GM18505 (cell line): Measurements from ENCODE around the gene KCNIP1.

ENCODE experiments used
- ATAC-seq: cut with Tn5 transposase; IDR thresholded peaks from one replicate; pipeline ENCODE4 v1.9.1; 2021; ENCODE audit not compliant: unreplicated experiment
- POLR2A ChIP-seq: IDR thresholded peaks from 4 replicates; pipeline ENCODE4 v1.6.1; 2011; ENCODE audit warnings: borderline replicate concordance; ENCODE audit not compliant: insufficient read depth, insufficient read length; ENCODE audit errors: extremely low read depth

The KCNIP1 gene

GRCh38 chr5:170560938-170561337, 57.1 kb downstream of the KCNIP1 start:
- ATAC-seq: no peak
- TF ChIP-seq POLR2A: no peak

- ATAC-seq: no peak
- no peak for TF ChIP-seq POLR2A
Observed at GRCh38 chr5:170562166-170562874, 58.5 kb downstream of the KCNIP1 start.

DNA sequence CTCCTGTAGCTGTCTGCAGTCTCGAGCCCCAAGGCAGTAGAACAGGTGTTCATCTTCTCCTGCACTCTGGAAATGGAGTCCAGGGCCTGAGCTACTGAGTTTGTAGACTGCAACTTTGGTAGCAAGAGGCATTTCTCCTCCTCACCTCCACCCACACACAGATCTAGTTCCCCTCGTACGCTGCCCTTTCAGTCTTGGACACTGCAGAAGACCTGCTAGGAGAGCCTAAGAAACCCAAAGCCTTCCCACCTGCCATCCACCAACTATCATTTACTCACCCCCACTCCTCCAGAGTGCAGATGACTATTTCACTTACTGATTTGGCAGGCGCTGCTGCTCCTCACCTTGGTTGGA, 59.0 kb downstream of the KCNIP1 start:
- no peak for ATAC-seq
- TF ChIP-seq POLR2A: no peak

DNA sequence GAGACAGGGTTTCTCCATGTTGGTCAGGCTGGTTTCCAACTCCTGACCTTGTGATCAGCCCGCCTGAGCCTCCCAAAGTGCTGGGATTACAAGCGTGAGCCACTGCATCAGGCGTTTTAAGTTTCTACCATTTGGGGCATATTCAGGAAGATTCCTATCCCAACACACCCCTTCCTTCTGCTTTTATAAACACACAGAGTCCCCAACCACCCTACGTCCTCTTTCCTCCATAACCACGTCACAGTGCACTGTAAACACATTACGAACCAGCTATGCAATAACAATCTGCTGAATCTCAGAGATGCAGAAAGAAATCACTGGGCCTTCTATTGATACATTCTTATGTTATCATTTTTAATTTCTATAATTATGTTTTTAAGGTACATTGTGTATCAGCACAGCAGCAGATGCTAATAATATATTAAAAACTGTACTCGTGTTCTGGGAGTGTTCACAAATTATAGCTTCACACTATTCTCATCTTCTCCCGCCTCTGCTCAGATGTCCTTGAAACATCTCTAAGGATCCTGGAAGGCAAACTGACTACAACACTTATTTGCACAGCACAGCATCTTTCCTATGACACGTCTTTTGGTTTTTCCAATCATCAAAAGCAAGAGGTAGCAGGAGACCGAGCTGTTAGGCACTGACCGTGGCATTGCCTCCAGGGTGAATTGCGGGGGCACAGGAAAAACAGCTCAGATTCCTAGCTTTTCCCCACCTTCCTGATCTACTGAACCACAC, 60.2 kb downstream of the KCNIP1 start:
- TF ChIP-seq POLR2A: no peak
- ATAC-seq: no peak

DNA sequence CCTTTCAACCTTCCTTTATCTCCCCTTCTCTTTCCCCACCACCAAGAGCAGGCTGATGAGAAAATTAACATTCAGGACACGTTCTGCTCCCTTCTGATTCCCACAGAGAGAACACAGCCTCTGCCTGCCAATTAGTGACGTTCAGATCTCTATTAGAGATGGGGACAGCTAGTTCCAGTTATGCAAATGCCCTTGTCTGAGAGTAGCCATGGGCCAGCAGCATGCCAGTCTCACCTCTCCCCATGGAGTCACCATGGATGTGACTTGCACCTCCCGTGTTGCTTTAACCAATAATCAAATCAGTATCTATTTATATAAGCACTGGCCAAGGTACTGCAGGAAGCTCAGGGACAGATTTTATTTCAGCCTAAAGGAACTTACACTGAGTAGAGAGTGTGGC, 61.3 kb downstream of the KCNIP1 start:
- ATAC-seq: no peak
- TF ChIP-seq POLR2A: no peak

DNA sequence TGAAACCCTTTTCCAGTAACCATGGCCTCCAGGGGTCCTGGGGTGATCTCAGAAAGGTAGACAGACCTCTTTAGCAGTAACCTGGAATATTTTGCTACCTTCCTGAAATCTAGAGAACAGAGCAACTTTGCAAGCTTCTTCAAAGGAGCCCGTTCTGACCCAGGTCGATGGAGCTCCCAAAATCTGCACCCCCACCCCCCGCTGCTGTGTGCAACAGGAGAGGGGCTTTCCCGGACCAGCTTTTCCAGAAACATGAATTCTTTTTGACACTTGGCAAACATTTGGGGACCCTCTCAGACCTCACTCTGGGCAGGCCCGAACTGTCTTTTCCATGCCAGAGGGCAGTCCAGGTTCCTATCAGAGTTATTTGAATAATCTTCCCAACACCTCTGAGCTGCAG, 65.3 kb downstream of the KCNIP1 start:
- ATAC-seq: no peak
- no peak for TF ChIP-seq POLR2A

- ATAC-seq: no peak
- TF ChIP-seq POLR2A: no peak
Observed at GRCh38 chr5:170570476-170570875, 66.7 kb downstream of the KCNIP1 start.

- ATAC-seq: no peak
- no peak for TF ChIP-seq POLR2A
Observed at GRCh38 chr5:170571281-170571731, 67.5 kb downstream of the KCNIP1 start.

GRCh38 chr5:170571875-170572852, 68.3 kb downstream of the KCNIP1 start:
- no peak for TF ChIP-seq POLR2A
- ATAC-seq: peak; percentile 81

DNA sequence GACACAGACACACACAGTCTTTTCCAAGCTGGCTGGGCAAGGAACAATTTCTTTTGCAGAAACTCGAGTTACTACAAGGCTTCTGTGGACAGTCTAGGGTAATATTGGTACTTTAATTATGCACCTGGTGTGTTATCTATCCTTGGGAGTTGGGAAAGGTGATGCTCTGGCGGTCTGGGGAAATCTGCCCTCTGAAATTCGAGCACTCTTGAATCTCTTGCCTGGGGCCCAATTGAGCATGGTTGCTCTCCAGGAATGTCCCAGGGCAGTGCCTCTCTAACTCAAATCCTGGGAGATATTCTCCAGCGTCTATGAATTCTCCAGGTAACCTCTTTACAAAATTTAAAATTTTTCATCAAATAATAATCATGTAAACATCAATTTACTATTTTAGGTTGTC, 69.3 kb downstream of the KCNIP1 start:
- no peak for ATAC-seq
- TF ChIP-seq POLR2A: no peak

GRCh38 chr5:170573660-170574059, 69.8 kb downstream of the KCNIP1 start:
- ATAC-seq: no peak
- TF ChIP-seq POLR2A: no peak

DNA sequence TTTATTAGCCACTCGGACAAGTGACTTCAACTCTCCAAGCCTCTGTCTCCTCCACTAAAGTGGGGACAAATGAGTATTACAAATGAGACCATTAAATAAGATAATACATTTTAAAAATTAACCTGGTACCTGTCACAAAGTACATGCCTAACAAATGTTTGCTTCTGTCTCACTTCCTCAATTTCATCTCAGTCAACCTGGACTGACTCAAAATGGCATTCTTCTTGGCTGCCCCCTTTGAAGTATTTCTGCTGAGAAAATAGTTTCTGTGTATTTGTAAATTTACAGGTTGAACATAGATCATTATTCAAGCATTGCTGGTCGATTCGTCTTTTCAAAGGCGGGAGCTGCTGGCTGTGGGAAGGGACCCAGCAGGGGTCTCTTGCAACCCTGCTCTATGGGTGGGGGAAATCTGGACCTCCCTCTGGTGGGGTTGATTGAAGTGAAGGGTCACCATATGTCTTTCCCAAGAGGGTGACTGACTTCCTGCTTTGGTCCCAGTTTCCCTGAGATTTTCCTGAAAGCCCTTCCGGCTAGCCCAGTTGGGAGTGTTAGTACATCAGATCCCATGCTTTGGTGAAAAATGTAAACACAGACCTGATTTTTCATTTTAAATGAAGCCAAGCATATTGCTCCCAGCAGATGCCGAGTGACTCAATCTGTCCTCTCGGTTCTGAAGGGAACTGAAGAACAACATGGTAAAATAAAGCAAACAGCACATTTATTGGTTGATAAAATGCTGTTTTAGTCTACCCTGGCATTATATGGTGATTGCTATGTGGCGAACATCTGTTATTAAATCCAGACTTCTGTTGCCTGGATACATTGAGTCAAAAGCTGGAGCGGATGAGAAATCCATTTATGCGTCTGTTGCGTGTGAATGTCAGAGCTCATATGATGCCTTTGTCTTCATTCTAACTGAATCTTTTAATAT, 73.0 kb downstream of the KCNIP1 start:
- no peak for TF ChIP-seq POLR2A
- no peak for ATAC-seq

DNA sequence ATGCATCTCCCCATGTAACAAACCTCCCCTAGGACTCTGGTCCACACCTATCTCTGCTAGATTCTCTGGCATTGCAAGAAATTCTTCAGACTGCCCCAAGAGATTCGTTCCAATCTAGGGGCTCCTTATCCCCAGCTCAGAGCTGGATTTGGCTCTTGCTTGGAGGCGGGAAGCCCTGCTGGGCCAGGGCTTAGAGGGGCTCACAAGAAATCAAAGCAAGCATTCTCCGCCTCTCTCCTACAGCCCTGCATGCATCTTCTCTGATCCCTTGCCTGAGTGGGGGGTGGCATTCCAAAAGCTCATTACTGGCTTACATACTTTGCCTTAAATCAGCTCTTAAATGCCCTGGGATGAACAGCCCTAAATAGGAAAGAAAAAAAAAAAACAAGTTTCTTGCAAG, 75.8 kb downstream of the KCNIP1 start:
- ATAC-seq: no peak
- no peak for TF ChIP-seq POLR2A

- no peak for ATAC-seq
- TF ChIP-seq POLR2A: no peak
Observed at GRCh38 chr5:170581211-170581610, 77.4 kb downstream of the KCNIP1 start.
